Right atrium auricular region (tissue), 2 donors: ENCODE data around the gene CLASRP. TPM values are rescaled to one million over a fixed set of nuclear protein-coding genes. Genes with fewer than 3 reads are reported as not detected.

Experiments
- DNase-seq: peaks from one replicate; pipeline ENCODE4 v3.0.0-alpha.2; 2019; ENCODE audit warnings: low spot score
- H3K27ac ChIP-seq, 2 donors: fragments of 200-600 bp; sonication (generic); 1 replicate in 1 of 2; 2 replicates in 1 of 2; pipeline ENCODE4 v1.5.1; 2016 to 2019
- H3K27me3 ChIP-seq, 2 donors: fragments of 200-600 bp; sonication (generic); one replicate each; pipeline versions ENCODE4 v1.5.1 to v1.6.0; 2017 to 2019
- H3K36me3 ChIP-seq: fragments of 200-600 bp; sonication (generic); one replicate; pipeline ENCODE4 v1.5.1; 2016
- H3K4me1 ChIP-seq, 2 donors: fragments of 200-600 bp; sonication (generic); one replicate each; pipeline versions ENCODE4 v1.5.1 to v1.6.0; 2017 to 2019
- H3K4me3 ChIP-seq, 2 donors: fragments of 200-600 bp; sonication (generic); 1 replicate in 1 of 2; 2 replicates in 1 of 2; pipeline ENCODE4 v1.5.1; 2017 to 2019; ENCODE audit warnings: mild to moderate bottlenecking in 1 of 2, moderate library complexity in 1 of 2
- H3K9me3 ChIP-seq, 2 donors: fragments of 200-600 bp; sonication (generic); one replicate each; pipeline ENCODE4 v1.5.1; 2019
- total RNA-seq, 2 donors: library from RNA; depleted of rRNA; stranded (reverse); fragments of >200 nt; gene quantifications; one replicate each; pipeline ENCODE4 v1.1.0, GENCODE V29; 2016
- TF ChIP-seq, protein P1 (sequence below), 2 donors: fragments of 200-600 bp; sonication (generic); IDR thresholded peaks; one replicate each; pipeline ENCODE4 v1.5.1; 2019; ENCODE audit warnings: antibody characterized with exemption in 2 of 2

CLASRP gene
- total RNA-seq, 2 donors from 2014 or later: 29.6 to 31.3 TPM

DNA sequence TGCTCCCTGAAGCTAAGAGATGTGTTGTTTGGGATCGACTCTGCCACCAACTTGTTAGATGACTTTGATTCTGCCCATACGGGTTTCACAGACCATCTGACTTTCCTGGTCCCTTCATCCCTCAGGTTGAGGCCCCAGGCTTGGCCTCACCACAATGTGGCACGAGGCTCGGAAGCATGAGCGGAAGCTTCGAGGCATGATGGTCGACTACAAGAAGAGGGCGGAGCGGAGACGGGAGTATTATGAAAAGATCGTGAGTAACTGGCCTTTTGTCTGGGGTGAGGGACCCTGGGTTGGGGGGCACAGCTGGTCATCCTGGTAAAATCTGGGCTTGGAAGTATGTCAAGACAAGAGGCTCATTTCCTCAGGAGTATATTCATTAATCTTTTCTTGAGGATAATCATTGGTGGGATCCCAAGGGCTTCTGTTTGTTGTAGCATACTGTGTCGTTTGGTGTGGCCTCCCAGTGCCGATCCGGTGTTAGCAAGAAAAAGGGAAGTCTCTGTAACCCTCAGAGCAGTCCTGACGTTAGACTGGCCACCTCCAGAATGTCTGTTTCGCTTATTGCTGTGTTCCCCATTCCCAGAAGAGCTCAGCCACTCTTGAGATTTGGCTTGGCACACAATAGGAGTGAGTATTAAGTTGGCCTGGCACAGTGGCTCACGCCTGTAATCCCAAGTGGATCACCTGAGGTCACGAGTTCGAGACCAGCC is 1.4 kb downstream of the CLASRP start:
- Histone ChIP-seq H3K9me3 (no peaks in the 10 kb centered on the region), H3K27ac (peak overlapping the region; percentile 93 to 95), H3K27me3 (no peaks in the 10 kb centered on the region), H3K4me1 (peaks cover 0 to 43% of the 10 kb centered on the region in 2 donors), H3K4me3 (peak overlapping the region; percentile 91 to 93), H3K36me3 (peaks cover 48% of the 10 kb centered on the region)
- no peak for DNase-seq
- TF ChIP-seq, protein P1, sequence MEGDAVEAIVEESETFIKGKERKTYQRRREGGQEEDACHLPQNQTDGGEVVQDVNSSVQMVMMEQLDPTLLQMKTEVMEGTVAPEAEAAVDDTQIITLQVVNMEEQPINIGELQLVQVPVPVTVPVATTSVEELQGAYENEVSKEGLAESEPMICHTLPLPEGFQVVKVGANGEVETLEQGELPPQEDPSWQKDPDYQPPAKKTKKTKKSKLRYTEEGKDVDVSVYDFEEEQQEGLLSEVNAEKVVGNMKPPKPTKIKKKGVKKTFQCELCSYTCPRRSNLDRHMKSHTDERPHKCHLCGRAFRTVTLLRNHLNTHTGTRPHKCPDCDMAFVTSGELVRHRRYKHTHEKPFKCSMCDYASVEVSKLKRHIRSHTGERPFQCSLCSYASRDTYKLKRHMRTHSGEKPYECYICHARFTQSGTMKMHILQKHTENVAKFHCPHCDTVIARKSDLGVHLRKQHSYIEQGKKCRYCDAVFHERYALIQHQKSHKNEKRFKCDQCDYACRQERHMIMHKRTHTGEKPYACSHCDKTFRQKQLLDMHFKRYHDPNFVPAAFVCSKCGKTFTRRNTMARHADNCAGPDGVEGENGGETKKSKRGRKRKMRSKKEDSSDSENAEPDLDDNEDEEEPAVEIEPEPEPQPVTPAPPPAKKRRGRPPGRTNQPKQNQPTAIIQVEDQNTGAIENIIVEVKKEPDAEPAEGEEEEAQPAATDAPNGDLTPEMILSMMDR (IDR thresholded peaks at IDR 0.05): no peak

DNA sequence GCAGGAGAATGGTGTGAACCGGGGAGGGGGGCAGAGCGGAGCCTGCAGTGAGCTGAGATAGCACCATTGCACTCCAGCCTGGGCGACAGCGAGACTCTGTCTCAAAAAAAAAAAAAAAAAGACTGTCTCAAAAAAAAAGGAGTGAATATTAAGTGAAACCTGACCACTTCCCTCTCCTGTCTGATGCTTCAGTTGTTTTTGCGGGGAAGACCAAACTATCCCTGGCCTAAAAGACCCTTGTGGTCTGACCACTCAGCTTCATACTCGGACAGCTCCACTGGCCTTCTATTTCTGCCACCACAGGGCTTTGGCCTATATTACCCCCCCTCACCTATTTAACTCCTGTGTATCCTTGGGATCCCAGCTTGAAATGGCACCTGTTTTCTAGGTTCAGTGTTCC is 2.3 kb downstream of the CLASRP start:
- peaks cover 56% of the 10 kb centered on the region for H3K36me3 ChIP-seq
- no peak overlapping the region for H3K4me3 ChIP-seq
- no peak overlapping the region for H3K27ac ChIP-seq
- H3K9me3 ChIP-seq: no peaks in the 10 kb centered on the region
- TF ChIP-seq, protein P1 (IDR thresholded peaks at IDR 0.05): no peak
- H3K4me1 ChIP-seq: peaks cover 0 to 51% of the 10 kb centered on the region in 2 donors
- no peaks in the 10 kb centered on the region for H3K27me3 ChIP-seq
- no peak for DNase-seq

DNA sequence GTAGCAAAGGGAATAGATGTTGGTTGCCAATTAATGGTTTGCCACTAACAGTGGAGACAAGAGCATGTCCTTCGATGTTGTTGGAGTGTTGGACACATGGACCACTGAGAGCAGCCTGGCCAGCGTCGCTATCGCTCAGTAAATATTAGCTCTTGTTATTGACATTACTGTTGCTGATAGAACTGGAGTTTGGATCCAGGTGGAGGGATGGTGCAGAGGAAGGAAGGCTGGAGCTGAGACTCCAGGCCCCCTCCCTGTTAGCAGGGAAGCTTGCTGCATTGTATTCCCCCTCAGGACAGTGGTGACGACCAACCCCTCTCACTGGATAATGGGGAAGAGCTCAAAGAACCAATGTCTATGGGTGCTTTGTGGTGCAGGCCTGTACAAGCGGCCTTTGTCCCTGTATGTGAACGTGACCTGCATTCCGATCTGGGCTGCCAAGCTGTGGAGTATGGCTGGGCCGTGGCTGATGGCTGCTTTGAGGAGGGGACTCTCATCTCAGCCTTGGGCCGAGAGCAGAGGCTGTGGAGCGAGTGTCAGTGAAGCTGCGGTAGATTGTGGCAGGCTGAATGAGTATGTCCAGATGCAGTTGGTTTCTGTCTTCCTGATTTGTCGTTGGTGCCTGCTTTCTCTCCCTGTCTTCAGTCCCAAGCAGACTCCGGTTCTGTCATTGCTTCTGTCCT is 7.0 kb downstream of the CLASRP start:
- H3K36me3 ChIP-seq: peaks cover 55% of the 10 kb centered on the region
- DNase-seq: no peak
- peaks cover 0 to 49% of the 10 kb centered on the region in 2 donors for H3K4me1 ChIP-seq
- H3K27me3 ChIP-seq: no peaks in the 10 kb centered on the region
- no peak overlapping the region for H3K4me3 ChIP-seq
- H3K9me3 ChIP-seq: no peaks in the 10 kb centered on the region
- H3K27ac ChIP-seq: no peak overlapping the region
- TF ChIP-seq, protein P1 (IDR thresholded peaks at IDR 0.05): no peak

DNA sequence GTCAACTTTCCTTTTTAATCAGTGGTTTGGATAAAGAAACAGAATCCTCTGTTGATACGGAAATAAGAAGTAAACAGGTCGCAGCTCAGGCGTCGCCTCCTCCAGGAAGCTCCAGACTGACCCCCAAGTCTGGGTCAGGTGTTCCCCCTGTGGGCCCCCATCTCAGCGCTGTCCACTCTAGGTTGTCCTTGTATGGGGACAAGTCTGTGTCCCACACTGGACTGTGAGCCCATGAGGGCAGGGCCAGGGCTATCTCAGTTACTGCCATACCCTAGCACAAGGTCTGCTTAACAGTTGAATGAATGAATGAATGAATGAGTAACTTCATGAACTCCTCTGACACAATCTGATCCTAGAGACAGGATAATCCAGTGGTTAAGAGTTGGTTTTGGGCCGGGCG is 7.5 kb downstream of the CLASRP start:
- TF ChIP-seq, protein P1 (IDR thresholded peaks at IDR 0.05): no peak
- H3K4me1 ChIP-seq: peaks cover 0 to 44% of the 10 kb centered on the region in 2 donors

DNA sequence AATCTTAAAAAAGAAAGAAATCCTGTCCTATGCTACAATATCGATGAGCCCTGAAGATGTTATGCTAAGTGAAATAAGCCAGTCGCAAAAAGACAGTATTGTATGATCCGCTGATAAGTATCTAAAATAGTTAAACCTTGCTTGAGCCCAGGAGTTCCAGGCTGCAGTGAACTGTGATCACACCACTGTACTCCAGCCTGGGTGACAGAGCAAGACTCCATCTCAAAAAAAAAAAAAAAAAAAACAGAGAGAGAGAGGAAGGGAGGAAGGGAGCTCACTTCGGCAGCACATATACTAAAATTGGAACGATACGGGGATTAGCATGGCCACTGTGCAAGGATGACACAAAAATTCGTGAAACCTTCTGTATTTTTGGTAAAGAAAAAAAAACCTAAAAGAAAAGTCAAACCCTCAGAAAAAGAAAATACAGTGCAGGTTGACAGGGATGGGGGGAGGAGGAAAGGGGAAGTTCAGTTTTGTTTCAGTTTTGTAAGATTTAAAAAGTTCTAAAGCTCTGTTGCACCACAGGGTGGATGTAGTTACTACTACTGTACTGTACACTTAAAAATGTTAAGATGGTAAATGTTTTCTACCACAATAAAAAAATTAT is 8.4 kb downstream of the CLASRP start:
- Histone ChIP-seq H3K4me3 (no peak overlapping the region), H3K27ac (no peak overlapping the region), H3K27me3 (no peaks in the 10 kb centered on the region), H3K4me1 (peaks cover 0 to 34% of the 10 kb centered on the region in 2 donors), H3K36me3 (peaks cover 41% of the 10 kb centered on the region), H3K9me3 (no peaks in the 10 kb centered on the region)
- TF ChIP-seq, protein P1 (IDR thresholded peaks at IDR 0.05): no peak
- no peak for DNase-seq

More for the DNA sequence above, 7.5 kb downstream of the CLASRP start:
- Histone ChIP-seq H3K9me3 (no peaks in the 10 kb centered on the region), H3K27ac (no peak overlapping the region), H3K36me3 (peaks cover 51% of the 10 kb centered on the region), H3K4me3 (no peak overlapping the region), H3K27me3 (no peaks in the 10 kb centered on the region)
- no peak for DNase-seq
